Heart left ventricle (tissue), 13 donors: ENCODE measurements around the gene GATM.

Experiments
- CTCF ChIP-seq, 12 donors: fragments of 200-600 bp; sonication (generic) in 4 of 12; IDR thresholded peaks; one replicate each; pipeline versions ENCODE4 v1.5.0 to v1.8.0; 2018 to 2022; ENCODE audit warnings: antibody characterized with exemption in 12 of 12, mild to moderate bottlenecking in 5 of 12
- POLR2A ChIP-seq, 2 donors: fragments of 450-650 bp; IDR thresholded peaks; one replicate each; pipeline ENCODE4 v1.6.1; 2017; ENCODE audit warnings: antibody characterized with exemption in 2 of 2, mild to moderate bottlenecking in 2 of 2, moderate library complexity in 2 of 2
- donor health status: ischemic (EF 13 %, LVEDD 7.1; RV severe dilation, severe dysfunction).
- donor health status: DM: no; HTN: yes; CAD: no.
- donor health status: DM: no; HTN: no; CAD: no.
- donor health status: ischemic (EF 25% LVEDD 6.9; RV normal size, moderate dysfunction).
- donor health status: ischemic (EF 25% LVEDD 5.7; RV mildly dilated, moderate dysfunction).
- donor health status: ischemic (EF 35%, LVEDD 5.7; RV mildly dilated, moderate dysfunction).
- donor health status: nonischemic (EF 11% LVEDD 7.7; RV severe dilation, severe dysfunction).
- donor health status: DM: yes; HTN: yes; CAD: no.
- donor health status: PGD.
- donor health status: ischemic (EF 29% LVEDD 5.4; RV normal size, mild dysfunction).
- donor health status: nonischemic (EF 23%, LVEDD 6.1; RV moderate dilation, normal function).

GRCh38 chr15:45363334-45363733, 15.0 kb downstream of the GATM start:
- TF ChIP-seq CTCF (IDR thresholded peaks at IDR 0.05) (no peak), POLR2A (IDR thresholded peaks at IDR 0.05) (no peak)
